Vagina (tissue), 2 donors: Measurements from ENCODE around the gene EEF2KMT. TPM values are rescaled to one million over a fixed set of nuclear protein-coding genes. Genes with fewer than 3 reads are reported as not detected.

Source experiments
- DNase-seq, 2 donors: peaks; one replicate each; pipeline ENCODE4 v3.0.0-alpha.2; 2017; ENCODE audit errors: extremely low spot score in 2 of 2
- H3K27ac ChIP-seq: fragments of 200-600 bp; sonication (generic); one replicate; pipeline ENCODE4 v1.5.1; 2019
- H3K27me3 ChIP-seq: fragments of 200-600 bp; sonication (generic); one replicate; pipeline ENCODE4 v1.5.1; 2019
- H3K36me3 ChIP-seq, 2 donors: fragments of 200-600 bp; sonication (generic); one replicate each; pipeline ENCODE4 v1.5.1; 2017 to 2019
- H3K4me1 ChIP-seq: fragments of 200-600 bp; sonication (generic); one replicate; pipeline ENCODE4 v1.5.1; 2019
- H3K4me3 ChIP-seq, 2 donors: fragments of 200-600 bp; sonication (generic); 1 replicate in 1 of 2; 2 replicates in 1 of 2; pipeline ENCODE4 v1.5.1; 2016 to 2019
- H3K9me3 ChIP-seq: fragments of 200-600 bp; sonication (generic); one replicate; pipeline ENCODE4 v1.5.1; 2019
- CTCF ChIP-seq, 3 experiments: fragments of 450-650 bp in 2 of 3; fragments of 200-600 bp in 1 of 3; sonication (generic) in 1 of 3; IDR thresholded peaks; one replicate each; pipeline ENCODE4 v1.5.1; 2017 to 2019; ENCODE audit warnings: antibody characterized with exemption in 3 of 3, mild to moderate bottlenecking in 2 of 3, moderate library complexity in 2 of 3
- POLR2A ChIP-seq, 2 donors: fragments of 450-650 bp; IDR thresholded peaks; one replicate each; pipeline ENCODE4 v1.6.1; 2017; ENCODE audit warnings: antibody characterized with exemption in 2 of 2, mild to moderate bottlenecking in 2 of 2, moderate library complexity in 2 of 2
- POLR2AphosphoS5 ChIP-seq, 2 donors: sonication (generic); formaldehyde crosslinking; IDR thresholded peaks; one replicate each; pipeline ENCODE4 v1.9.0; 2017; ENCODE audit warnings: antibody characterized with exemption in 2 of 2, mild to moderate bottlenecking in 2 of 2, low read depth in 1 of 2; ENCODE audit not compliant: insufficient read depth in 1 of 2
- intact Hi-C: fragments of 100-400 bp; cut with DNase I; formaldehyde crosslinking; loops from one replicate; pipeline ENCODE4 v1.15.1; 2023
- total RNA-seq: library from RNA; depleted of rRNA; stranded (reverse); fragments of >200 nt; gene quantifications from one replicate; pipeline ENCODE4 v1.2.3, GENCODE V29; 2016

The EEF2KMT gene
- total RNA-seq, 1 donor from 2014 or later, result 15.7 TPM

- no peaks in the 10 kb centered on the region for H3K9me3 ChIP-seq
- TF ChIP-seq POLR2A (IDR thresholded peaks at IDR 0.05) (no peak), CTCF (IDR thresholded peaks at IDR 0.05) (no peak), POLR2AphosphoS5 (IDR thresholded peaks at IDR 0.05; ENCODE audit: insufficient read depth in 1 of 2, low read depth in 1 of 2) (no peak)
- H3K4me1 ChIP-seq, result no peaks in the 10 kb centered on the region
- no peak for DNase-seq
- H3K36me3 ChIP-seq, result no peaks in the 10 kb centered on the region
- no peaks in the 10 kb centered on the region for H3K27me3 ChIP-seq
- H3K27ac ChIP-seq, result no peak overlapping the region
- intact Hi-C loops, result no loop called here
- H3K4me3 ChIP-seq, result no peak overlapping the region
These were observed 55.9 kb downstream of the EEF2KMT start for GRCh38 chr16:5041600-5042133.

DNA sequence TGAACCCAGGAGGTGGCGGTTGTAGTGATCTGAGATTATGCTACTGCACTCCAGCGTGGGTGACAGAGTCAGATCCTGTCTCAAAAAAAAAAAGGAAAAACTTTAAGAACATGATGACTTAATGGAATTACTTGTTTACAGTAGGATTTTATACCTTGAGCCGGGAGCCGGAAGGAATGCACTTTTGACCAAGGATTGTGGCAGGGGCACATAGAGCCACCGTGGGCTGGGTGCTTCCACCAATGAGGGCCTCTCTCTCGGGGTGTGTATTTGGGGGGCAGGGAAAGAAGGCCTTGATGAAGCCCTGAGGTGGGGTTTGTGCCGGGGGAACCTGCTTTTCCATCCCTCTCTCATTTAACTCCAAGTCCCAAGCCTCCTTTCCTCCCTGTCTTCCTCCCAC is 57.1 kb downstream of the EEF2KMT start:
- Histone ChIP-seq H3K27ac (no peak overlapping the region), H3K27me3 (no peaks in the 10 kb centered on the region), H3K4me3 (no peak overlapping the region), H3K9me3 (no peaks in the 10 kb centered on the region), H3K4me1 (no peaks in the 10 kb centered on the region), H3K36me3 (no peaks in the 10 kb centered on the region)
- DNase-seq, result no peak
- intact Hi-C loops, result no loop called here
- TF ChIP-seq CTCF (IDR thresholded peaks at IDR 0.05) (no peak), POLR2AphosphoS5 (IDR thresholded peaks at IDR 0.05; ENCODE audit: insufficient read depth in 1 of 2, low read depth in 1 of 2) (no peak), POLR2A (IDR thresholded peaks at IDR 0.05) (no peak)

- H3K9me3 ChIP-seq, result no peaks in the 10 kb centered on the region
- no peak overlapping the region for H3K27ac ChIP-seq
- H3K27me3 ChIP-seq, result no peaks in the 10 kb centered on the region
- H3K4me3 ChIP-seq, result no peak overlapping the region
- no peak for DNase-seq
- no peaks in the 10 kb centered on the region for H3K36me3 ChIP-seq
- H3K4me1 ChIP-seq, result peaks cover 20% of the 10 kb centered on the region
- intact Hi-C loops, result no loop called here
- TF ChIP-seq CTCF (IDR thresholded peaks at IDR 0.05) (no peak), POLR2AphosphoS5 (IDR thresholded peaks at IDR 0.05; ENCODE audit: insufficient read depth in 1 of 2, low read depth in 1 of 2) (no peak), POLR2A (IDR thresholded peaks at IDR 0.05) (no peak)
These were observed 61.1 kb downstream of the EEF2KMT start for GRCh38 chr16:5036228-5037156.

- H3K27me3 ChIP-seq, result no peaks in the 10 kb centered on the region
- H3K4me1 ChIP-seq, result peaks cover 20% of the 10 kb centered on the region
- DNase-seq, result no peak
- no peak overlapping the region for H3K27ac ChIP-seq
- no peak overlapping the region for H3K4me3 ChIP-seq
- TF ChIP-seq POLR2AphosphoS5 (IDR thresholded peaks at IDR 0.05; ENCODE audit: insufficient read depth in 1 of 2, low read depth in 1 of 2) (no peak), POLR2A (IDR thresholded peaks at IDR 0.05) (no peak), CTCF (IDR thresholded peaks at IDR 0.05) (no peak)
- intact Hi-C loops, result no loop called here
- H3K9me3 ChIP-seq, result no peaks in the 10 kb centered on the region
- no peaks in the 10 kb centered on the region for H3K36me3 ChIP-seq
These were observed 61.7 kb downstream of the EEF2KMT start for GRCh38 chr16:5035909-5036227.

Other genes starting within 250 kb of the EEF2KMT start
- 391 TPM for gene PPL, start 160.6 kb downstream of the EEF2KMT start, total RNA-seq
- gene SEC14L5, start 139.5 kb downstream of the EEF2KMT start, total RNA-seq, result 0.49 TPM
- gene NAGPA, start 63.9 kb downstream of the EEF2KMT start, total RNA-seq, result 9.8 TPM
- 4.4 TPM for gene C16orf89, start 31.8 kb downstream of the EEF2KMT start, total RNA-seq
- 22.8 TPM for gene ALG1, start 26.0 kb downstream of the EEF2KMT start, total RNA-seq